SU-DHL-6 (cell line): ENCODE measurements around the gene WWOX.

Experiments
- EZH2phosphoT487 ChIP-seq: fragments of 200-600 bp; sonication (generic), shearing (Covaris generic); conservative IDR thresholded peaks from 2 replicates; pipeline ENCODE4 v1.6.1; 2018; ENCODE audit warnings: mild to moderate bottlenecking, antibody characterized with exemption, low read length, moderate library complexity, mixed read lengths
- TF ChIP-seq, protein P1 (sequence below): fragments of 200-600 bp; sonication (generic); IDR thresholded peaks from one replicate; pipeline ENCODE4 v1.5.1; 2017; ENCODE audit warnings: antibody characterized with exemption, mild to moderate bottlenecking, low read length, moderate library complexity; ENCODE audit not compliant: insufficient read depth, poor library complexity, severe bottlenecking

DNA sequence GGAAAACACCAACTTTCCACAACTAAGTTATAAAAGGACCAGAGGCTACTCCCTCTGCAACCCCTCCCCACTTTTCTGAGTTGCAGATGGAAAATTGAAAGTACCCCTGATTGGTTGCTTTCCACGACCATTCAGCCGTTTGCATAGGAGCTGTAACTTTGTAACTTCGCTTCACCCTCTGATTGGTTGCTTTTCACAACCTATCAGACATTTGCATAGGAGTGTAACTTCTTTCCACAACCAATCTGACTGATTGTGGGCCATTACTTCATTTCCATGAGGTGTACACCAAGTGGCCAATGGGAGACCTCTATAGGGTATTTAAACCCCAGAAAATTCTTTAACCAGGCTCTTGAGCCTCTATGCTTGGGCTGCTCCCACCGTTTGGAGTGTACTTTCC lies 644.1 kb downstream of the WWOX start:
- TF ChIP-seq, protein P1, sequence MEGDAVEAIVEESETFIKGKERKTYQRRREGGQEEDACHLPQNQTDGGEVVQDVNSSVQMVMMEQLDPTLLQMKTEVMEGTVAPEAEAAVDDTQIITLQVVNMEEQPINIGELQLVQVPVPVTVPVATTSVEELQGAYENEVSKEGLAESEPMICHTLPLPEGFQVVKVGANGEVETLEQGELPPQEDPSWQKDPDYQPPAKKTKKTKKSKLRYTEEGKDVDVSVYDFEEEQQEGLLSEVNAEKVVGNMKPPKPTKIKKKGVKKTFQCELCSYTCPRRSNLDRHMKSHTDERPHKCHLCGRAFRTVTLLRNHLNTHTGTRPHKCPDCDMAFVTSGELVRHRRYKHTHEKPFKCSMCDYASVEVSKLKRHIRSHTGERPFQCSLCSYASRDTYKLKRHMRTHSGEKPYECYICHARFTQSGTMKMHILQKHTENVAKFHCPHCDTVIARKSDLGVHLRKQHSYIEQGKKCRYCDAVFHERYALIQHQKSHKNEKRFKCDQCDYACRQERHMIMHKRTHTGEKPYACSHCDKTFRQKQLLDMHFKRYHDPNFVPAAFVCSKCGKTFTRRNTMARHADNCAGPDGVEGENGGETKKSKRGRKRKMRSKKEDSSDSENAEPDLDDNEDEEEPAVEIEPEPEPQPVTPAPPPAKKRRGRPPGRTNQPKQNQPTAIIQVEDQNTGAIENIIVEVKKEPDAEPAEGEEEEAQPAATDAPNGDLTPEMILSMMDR: no peak
- TF ChIP-seq EZH2phosphoT487: no peak
